ENCODE measurements around the gene FAM53B. TPM values are rescaled to one million over a fixed set of nuclear protein-coding genes. Genes with fewer than 3 reads are reported as not detected.

The FAM53B gene
- total RNA-seq, 1 experiment from 2014 or later = 18.3 TPM

- CTCF ChIA-PET = no interaction called here
- H3K4me3 ChIP-seq (ENCODE audit: low read depth, low read length, poor library complexity, severe bottlenecking) = no peak overlapping the region
- H3K27me3 ChIP-seq (replicated peaks; ENCODE audit: insufficient read depth, low read depth, low read length, poor library complexity) = no peaks in the 10 kb centered on the region
- POLR2A ChIA-PET (ENCODE audit: low non-redundant PET) = no interaction called here
- no peak overlapping the region for H3K27ac ChIP-seq (ENCODE audit: low read depth, low read length, poor library complexity, severe bottlenecking)
- no peaks in the 10 kb centered on the region for H3K36me3 ChIP-seq (ENCODE audit: insufficient read depth, low read length, poor library complexity, severe bottlenecking)
- intact Hi-C loops (cut with micrococcal nuclease; ENCODE audit: unreplicated experiment) = no loop called here
- no peak for DNase-seq (ENCODE audit: low spot score)
- no peaks in the 10 kb centered on the region for H3K9me3 ChIP-seq (ENCODE audit: low read depth, low read length, poor library complexity, severe bottlenecking)
- TF ChIP-seq EZH2 (IDR thresholded peaks at IDR 0.05; ENCODE audit: borderline replicate concordance, low read depth, low read length, poor library complexity, severe bottlenecking) = no peak
- TF ChIP-seq CTCF (conservative IDR thresholded peaks at IDR 0.05; ENCODE audit: low read depth, low read length) = no peak
- no TSS peak for BruUV-seq (replicated peaks)
- peaks cover 17% of the 10 kb centered on the region for H3K4me1 ChIP-seq (ENCODE audit: insufficient read depth, low read length, poor library complexity, severe bottlenecking)
Observed at GRCh38 chr10:124644771-124645415, 99.3 kb downstream of the FAM53B start.

- CTCF ChIA-PET = no interaction called here
- TF ChIP-seq CTCF (conservative IDR thresholded peaks at IDR 0.05; ENCODE audit: low read depth, low read length) = no peak
- TF ChIP-seq EZH2 (IDR thresholded peaks at IDR 0.05; ENCODE audit: borderline replicate concordance, low read depth, low read length, poor library complexity, severe bottlenecking) = no peak
Observed at GRCh38 chr10:124644236-124644635, 99.9 kb downstream of the FAM53B start.

GRCh38 chr10:124643330-124644009 lies 100.7 kb downstream of the FAM53B start:
- no peaks in the 10 kb centered on the region for H3K36me3 ChIP-seq (ENCODE audit: insufficient read depth, low read length, poor library complexity, severe bottlenecking)
- H3K4me1 ChIP-seq (ENCODE audit: insufficient read depth, low read length, poor library complexity, severe bottlenecking) = peaks cover 13% of the 10 kb centered on the region
- ChIA-PET CTCF (no interaction called here), POLR2A (ENCODE audit: low non-redundant PET) (interaction anchor here (0.6 kb wide), 1 partner anchor 566 kb away, joined by 3 read pairs; no protein-coding TSS in a partner anchor)
- H3K4me3 ChIP-seq (ENCODE audit: low read depth, low read length, poor library complexity, severe bottlenecking) = no peak overlapping the region
- H3K9me3 ChIP-seq (ENCODE audit: low read depth, low read length, poor library complexity, severe bottlenecking) = no peaks in the 10 kb centered on the region
- DNase-seq (ENCODE audit: low spot score) = no peak
- intact Hi-C loops (cut with micrococcal nuclease; ENCODE audit: unreplicated experiment) = no loop called here
- no peak overlapping the region for H3K27ac ChIP-seq (ENCODE audit: low read depth, low read length, poor library complexity, severe bottlenecking)
- TF ChIP-seq EZH2 (IDR thresholded peaks at IDR 0.05; ENCODE audit: borderline replicate concordance, low read depth, low read length, poor library complexity, severe bottlenecking) (no peak), CTCF (conservative IDR thresholded peaks at IDR 0.05; ENCODE audit: low read depth, low read length) (no peak)
- no peaks in the 10 kb centered on the region for H3K27me3 ChIP-seq (replicated peaks; ENCODE audit: insufficient read depth, low read depth, low read length, poor library complexity)
- BruUV-seq (replicated peaks) = no TSS peak

More at GRCh38 chr10:124644236-124644635, 99.9 kb downstream of the FAM53B start:
- intact Hi-C loops (cut with micrococcal nuclease; ENCODE audit: unreplicated experiment) = no loop called here
- no peaks in the 10 kb centered on the region for H3K36me3 ChIP-seq (ENCODE audit: insufficient read depth, low read length, poor library complexity, severe bottlenecking)
- DNase-seq (ENCODE audit: low spot score) = no peak
- no peak overlapping the region for H3K27ac ChIP-seq (ENCODE audit: low read depth, low read length, poor library complexity, severe bottlenecking)
- H3K4me1 ChIP-seq (ENCODE audit: insufficient read depth, low read length, poor library complexity, severe bottlenecking) = peaks cover 17% of the 10 kb centered on the region
- BruUV-seq (replicated peaks) = no TSS peak
- no peaks in the 10 kb centered on the region for H3K27me3 ChIP-seq (replicated peaks; ENCODE audit: insufficient read depth, low read depth, low read length, poor library complexity)
- no peaks in the 10 kb centered on the region for H3K9me3 ChIP-seq (ENCODE audit: low read depth, low read length, poor library complexity, severe bottlenecking)
- no peak overlapping the region for H3K4me3 ChIP-seq (ENCODE audit: low read depth, low read length, poor library complexity, severe bottlenecking)
- POLR2A ChIA-PET (ENCODE audit: low non-redundant PET) = interaction anchor here (0.6 kb wide), 1 partner anchor 567 kb away, joined by 3 read pairs; no protein-coding TSS in a partner anchor

Data from A673 (cell line).